Measurements from ENCODE around the gene BPIFB2. TPM values are rescaled to one million over a fixed set of nuclear protein-coding genes. Genes with fewer than 3 reads are reported as not detected.

Gene BPIFB2
- total RNA-seq, 4 donors from 2014 or later = not detected

DNA sequence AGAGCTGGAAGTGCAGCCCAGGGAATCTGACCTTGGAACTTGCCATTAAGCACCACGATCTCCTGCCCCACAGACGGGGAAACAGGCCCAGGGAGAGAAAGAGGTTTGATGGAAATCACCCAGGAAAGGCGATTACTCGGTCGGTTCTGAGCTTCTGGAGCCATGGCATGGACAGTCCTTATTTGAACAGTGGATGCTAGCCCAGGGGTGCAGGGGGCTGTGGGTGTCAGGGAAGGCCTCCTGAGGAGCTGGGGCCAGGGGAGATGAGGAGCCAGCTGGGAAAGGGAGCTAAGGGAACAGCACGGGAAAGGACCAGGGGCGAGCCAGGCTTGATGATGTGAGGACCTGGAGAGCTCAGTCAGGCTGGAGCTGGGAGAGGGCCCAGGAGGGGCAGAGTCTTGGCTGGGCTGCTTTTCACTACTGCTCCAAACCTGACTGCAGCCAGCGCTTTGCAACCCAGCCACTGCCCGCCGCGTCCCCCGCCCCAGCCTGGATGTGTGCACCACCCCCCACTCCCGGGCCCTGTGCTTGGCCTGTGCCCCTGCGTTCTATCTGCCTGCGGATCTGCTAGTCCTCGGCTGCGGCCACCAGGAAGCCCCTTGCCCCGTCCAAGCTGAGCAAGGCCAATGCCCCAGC, 21.1 kb upstream of the BPIFB2 start:
- Histone ChIP-seq H3K4me1 (peaks cover 6 to 8% of the 10 kb centered on the region in 2 donors), H3K9me3 (no peaks in the 10 kb centered on the region), H3K36me3 (no peaks in the 10 kb centered on the region), H3K4me3 (replicated peaks in 1 of 3) (no peak overlapping the region), H3K27me3 (no peaks in the 10 kb centered on the region), H3K27ac (no peak overlapping the region)
- 82 to 84% methylated on average over 18 of the region's 18 CpGs for WGBS, 2 donors
- intact Hi-C loops (cut with DNase I) = no loop called here
- no peak for DNase-seq
- no peak for TF ChIP-seq POLR2A (IDR thresholded peaks at IDR 0.05)
- TF ChIP-seq, protein P1, sequence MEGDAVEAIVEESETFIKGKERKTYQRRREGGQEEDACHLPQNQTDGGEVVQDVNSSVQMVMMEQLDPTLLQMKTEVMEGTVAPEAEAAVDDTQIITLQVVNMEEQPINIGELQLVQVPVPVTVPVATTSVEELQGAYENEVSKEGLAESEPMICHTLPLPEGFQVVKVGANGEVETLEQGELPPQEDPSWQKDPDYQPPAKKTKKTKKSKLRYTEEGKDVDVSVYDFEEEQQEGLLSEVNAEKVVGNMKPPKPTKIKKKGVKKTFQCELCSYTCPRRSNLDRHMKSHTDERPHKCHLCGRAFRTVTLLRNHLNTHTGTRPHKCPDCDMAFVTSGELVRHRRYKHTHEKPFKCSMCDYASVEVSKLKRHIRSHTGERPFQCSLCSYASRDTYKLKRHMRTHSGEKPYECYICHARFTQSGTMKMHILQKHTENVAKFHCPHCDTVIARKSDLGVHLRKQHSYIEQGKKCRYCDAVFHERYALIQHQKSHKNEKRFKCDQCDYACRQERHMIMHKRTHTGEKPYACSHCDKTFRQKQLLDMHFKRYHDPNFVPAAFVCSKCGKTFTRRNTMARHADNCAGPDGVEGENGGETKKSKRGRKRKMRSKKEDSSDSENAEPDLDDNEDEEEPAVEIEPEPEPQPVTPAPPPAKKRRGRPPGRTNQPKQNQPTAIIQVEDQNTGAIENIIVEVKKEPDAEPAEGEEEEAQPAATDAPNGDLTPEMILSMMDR (IDR thresholded peaks at IDR 0.05) = no peak

DNA sequence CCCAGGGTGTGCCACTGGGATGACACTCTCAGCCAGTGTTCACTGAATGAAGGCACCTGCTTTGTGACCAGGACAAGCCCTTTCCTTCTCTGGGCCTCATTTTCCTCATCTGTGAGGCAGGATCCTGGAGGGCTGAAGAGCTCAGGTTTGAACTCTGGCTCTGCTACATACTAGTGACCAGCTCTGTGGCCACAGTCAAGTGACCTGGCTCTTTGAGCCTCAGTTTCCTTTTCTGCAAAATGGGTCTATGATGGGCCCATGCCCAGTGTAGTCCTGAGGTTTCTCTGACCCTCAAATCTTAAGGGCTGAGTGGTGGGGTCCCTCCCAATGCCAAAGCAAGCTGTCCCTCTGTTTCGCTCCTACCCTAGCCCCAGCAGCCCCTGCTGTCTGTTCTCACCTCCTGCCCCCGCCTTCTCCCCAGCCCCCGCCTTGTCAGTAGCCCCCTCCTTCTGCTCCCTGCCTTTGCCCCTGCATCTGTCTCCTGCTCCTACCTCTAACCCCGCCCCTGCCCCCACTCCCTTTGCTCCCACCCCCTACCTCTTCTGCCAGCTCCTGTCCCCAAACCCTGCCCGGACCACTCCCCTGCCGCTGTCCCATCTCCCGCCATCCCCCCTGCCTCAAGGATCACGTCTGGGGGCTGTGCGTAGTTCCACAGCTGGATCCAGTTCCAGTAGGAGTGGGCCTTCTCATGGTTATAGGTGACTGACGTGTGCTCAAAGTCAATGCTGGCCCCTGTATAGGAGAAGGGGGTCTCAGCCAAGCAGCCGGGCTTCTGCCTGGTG, 20.3 kb upstream of the BPIFB2 start:
- Histone ChIP-seq H3K4me1 (peaks cover 6 to 8% of the 10 kb centered on the region in 2 donors), H3K4me3 (replicated peaks in 1 of 3) (no peak overlapping the region), H3K9me3 (no peaks in the 10 kb centered on the region), H3K27me3 (no peaks in the 10 kb centered on the region), H3K27ac (no peak overlapping the region), H3K36me3 (no peaks in the 10 kb centered on the region)
- DNase-seq = no peak
- WGBS, 2 donors = 84 to 92% methylated on average over 11 of the region's 11 CpGs
- intact Hi-C loops (cut with DNase I) = no loop called here
- TF ChIP-seq, protein P1 (IDR thresholded peaks at IDR 0.05) = no peak
- TF ChIP-seq POLR2A (IDR thresholded peaks at IDR 0.05) = no peak

DNA sequence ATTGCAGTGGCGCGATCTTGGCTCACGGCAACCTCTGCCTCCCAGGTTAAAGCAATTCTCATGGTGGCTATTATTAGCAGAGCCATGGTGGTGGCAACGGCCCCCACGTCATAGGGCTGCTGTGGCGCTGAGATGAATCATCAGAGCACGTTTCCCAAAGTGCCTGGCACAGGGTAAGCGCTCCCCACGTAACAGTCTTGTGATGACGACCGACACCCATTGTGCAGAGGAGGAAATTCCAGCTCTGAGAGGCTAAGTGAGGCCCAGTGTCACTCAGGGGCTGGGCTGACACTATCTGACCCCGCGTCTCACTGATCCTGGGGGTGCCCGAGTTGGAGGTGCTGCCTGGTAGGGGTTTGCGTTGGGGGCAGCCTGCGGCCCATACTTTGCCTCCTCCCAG, 19.5 kb upstream of the BPIFB2 start:
- peaks cover under 1 to 2% of the 10 kb centered on the region in 2 donors for H3K4me1 ChIP-seq
- no peaks in the 10 kb centered on the region for H3K36me3 ChIP-seq
- H3K4me3 ChIP-seq (replicated peaks in 1 of 3) = no peak overlapping the region
- H3K27ac ChIP-seq = no peak overlapping the region
- intact Hi-C loops (cut with DNase I) = no loop called here
- TF ChIP-seq, protein P1 (IDR thresholded peaks at IDR 0.05) = no peak
- TF ChIP-seq POLR2A (IDR thresholded peaks at IDR 0.05) = no peak
- no peaks in the 10 kb centered on the region for H3K27me3 ChIP-seq
- H3K9me3 ChIP-seq = no peaks in the 10 kb centered on the region
- WGBS, 2 donors = 86 to 89% methylated on average over 10 to 16 of the region's 16 CpGs
- no peak for DNase-seq

DNA sequence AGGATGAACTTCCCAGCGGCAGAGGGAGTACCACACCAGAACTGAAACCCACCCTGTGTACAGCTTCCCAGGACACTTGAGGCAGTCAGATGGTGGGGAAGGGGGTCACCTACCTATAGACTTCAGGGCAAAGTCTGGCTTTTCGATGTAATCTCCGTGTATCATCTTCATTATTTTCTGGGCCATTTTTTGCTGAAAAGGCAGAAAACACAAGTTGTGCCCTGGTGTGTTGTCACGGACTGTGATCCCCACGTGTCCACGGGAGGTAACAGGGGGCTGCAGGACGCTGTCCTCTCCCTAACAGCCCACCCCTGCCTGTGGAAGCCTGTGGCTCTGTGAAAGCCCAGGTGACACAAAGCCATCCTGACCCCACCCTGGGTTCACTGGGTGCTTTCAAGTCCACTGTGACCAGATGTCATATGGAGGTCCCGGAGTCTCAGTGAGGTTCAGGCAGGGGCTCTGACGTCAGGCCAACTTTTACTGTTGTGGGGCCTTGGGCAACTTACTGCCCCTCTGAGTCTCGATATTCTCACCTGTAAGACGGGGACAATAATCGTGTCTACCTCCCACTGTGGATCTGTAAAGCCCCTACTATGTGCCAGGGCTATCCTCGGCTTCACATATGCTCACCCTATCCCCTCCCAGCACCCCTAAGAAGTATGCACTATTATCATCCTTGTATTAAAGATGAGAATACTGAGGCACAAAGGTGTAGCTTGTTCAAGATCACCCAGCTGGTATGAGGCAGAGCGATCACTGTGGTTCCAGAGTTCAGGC, 17.8 kb upstream of the BPIFB2 start:
- intact Hi-C loops (cut with DNase I) = no loop called here
- TF ChIP-seq, protein P1 (IDR thresholded peaks at IDR 0.05) = no peak
- TF ChIP-seq POLR2A (IDR thresholded peaks at IDR 0.05) = no peak
- 93% methylated on average over 12 to 14 of the region's 14 CpGs for WGBS, 2 donors
- no peaks in the 10 kb centered on the region for H3K36me3 ChIP-seq
- no peaks in the 10 kb centered on the region for H3K4me1 ChIP-seq
- no peaks in the 10 kb centered on the region for H3K27me3 ChIP-seq
- H3K4me3 ChIP-seq (replicated peaks in 1 of 3) = no peak overlapping the region
- H3K27ac ChIP-seq = no peak overlapping the region
- DNase-seq = no peak
- no peaks in the 10 kb centered on the region for H3K9me3 ChIP-seq

Measured in thyroid gland (tissue), 4 donors.